ENCODE data around the gene LRCH4. TPM values are rescaled to one million over a fixed set of nuclear protein-coding genes. Genes with fewer than 3 reads are reported as not detected.

LRCH4 gene, protein sequence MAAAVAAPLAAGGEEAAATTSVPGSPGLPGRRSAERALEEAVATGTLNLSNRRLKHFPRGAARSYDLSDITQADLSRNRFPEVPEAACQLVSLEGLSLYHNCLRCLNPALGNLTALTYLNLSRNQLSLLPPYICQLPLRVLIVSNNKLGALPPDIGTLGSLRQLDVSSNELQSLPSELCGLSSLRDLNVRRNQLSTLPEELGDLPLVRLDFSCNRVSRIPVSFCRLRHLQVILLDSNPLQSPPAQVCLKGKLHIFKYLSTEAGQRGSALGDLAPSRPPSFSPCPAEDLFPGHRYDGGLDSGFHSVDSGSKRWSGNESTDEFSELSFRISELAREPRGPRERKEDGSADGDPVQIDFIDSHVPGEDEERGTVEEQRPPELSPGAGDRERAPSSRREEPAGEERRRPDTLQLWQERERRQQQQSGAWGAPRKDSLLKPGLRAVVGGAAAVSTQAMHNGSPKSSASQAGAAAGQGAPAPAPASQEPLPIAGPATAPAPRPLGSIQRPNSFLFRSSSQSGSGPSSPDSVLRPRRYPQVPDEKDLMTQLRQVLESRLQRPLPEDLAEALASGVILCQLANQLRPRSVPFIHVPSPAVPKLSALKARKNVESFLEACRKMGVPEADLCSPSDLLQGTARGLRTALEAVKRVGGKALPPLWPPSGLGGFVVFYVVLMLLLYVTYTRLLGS
- 100 to 1,000 TPM in 1 of 3 donors, 10 to 100 TPM in 2; 78.9 to 125 (median 90.4) TPM for polyA plus RNA-seq

DNA sequence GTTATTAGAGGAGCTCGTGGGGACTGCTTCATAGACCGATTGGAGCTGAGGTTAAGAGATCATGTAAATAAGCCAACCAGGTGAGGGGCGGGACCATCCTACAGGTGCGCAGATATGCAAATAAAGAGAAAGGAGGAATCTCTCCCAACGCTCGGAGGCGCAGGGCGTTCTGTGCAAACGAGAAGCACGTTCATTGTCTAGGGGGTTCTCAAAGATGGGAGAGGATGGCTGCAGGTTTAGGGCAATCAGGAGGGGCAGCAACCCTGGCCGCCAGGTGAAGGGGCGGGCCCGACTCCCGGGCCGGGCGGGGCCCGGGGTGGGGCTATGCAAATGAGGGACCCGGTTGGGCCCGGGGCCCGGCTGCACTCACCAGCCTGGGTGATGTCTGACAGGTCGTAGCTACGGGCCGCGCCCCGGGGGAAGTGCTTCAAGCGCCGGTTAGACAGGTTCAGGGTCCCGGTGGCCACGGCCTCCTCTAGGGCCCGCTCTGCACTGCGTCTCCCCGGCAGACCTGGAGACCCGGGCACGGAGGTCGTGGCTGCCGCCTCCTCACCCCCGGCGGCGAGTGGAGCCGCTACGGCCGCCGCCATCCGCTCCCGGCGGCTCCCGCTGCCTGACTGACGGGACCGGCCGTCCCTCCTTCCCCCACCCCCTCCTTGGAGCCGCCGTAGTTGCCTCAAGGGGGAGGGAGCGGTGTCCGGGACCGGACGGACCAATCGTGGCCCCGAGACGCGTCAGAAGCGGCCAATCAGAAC lies at the start of gene LRCH4:
TSS of gene LRCH4 (minus strand) at position 619 of the 755 bp plus-strand sequence. CDS start at position 590, 29 bp downstream.
- H3K27ac Mint-ChIP-seq = peak within 1 kb of the TSS; percentile 91 to 98 (median 96)
- peaks cover 44 to 51% of the 10 kb centered on the region in 2 donors for H3K4me1 Mint-ChIP-seq
- DNase-seq = peak in 2 of 3 donors; percentile 62 to 69
- peak within 1 kb of the TSS; percentile 90 to 99 (median 98) for H3K4me3 Mint-ChIP-seq
- no peaks in the 10 kb centered on the region for H3K9me3 Mint-ChIP-seq
- H3K36me3 Mint-ChIP-seq = peaks cover 0 to 5% (median 0%) of the 10 kb centered on the region in 3 donors
- peaks cover 13 to 27% (median 16%) of the 10 kb centered on the region in 3 donors for H3K27me3 Mint-ChIP-seq (ENCODE audit: low read depth in 3 of 3)

DNA sequence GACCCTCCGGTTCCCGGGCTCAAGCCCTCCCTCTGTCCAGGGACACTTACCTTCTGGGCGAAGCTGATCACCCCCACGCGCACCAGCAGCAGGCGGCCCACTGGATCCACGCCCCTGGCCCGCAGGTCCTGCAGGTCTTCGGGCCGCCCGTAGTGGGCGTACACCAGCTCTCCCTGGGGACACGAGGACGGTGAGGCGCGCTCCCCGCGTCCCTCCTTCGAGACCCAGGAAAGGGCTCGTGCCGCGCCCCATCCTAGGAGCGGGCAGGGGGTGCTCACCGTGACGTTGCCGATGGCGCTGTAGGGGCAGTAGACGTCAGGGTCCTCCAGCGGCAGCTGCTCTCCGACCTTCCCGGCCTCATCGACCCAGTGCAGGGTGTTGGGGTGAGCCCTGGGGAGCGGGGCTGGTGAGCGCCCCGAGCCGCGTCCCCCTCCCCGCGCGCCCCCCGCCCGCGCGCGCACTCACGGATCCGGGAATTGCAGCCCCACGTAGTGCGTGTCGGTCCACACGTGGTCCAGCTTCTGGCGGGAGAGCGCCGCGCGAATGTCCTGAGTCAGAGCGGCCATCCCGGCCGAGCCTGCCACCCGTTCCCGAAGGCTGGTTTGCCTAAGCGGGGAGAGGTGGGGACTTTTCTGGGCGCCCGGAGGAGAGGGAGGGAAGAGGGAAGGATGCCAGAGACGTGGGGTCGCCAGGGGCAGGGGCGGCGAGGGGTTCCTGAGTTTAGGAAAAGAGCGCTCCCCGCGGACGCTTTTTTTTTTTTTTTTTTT lies 47.2 kb upstream of the LRCH4 start:
- H3K36me3 Mint-ChIP-seq = no peaks in the 10 kb centered on the region
- H3K4me1 Mint-ChIP-seq = peaks cover 11 to 15% of the 10 kb centered on the region in 2 donors
- H3K9me3 Mint-ChIP-seq = no peaks in the 10 kb centered on the region
- H3K27me3 Mint-ChIP-seq (ENCODE audit: low read depth in 3 of 3) = peaks cover 2 to 11% (median 7%) of the 10 kb centered on the region in 3 donors
- peak; percentile 43 to 63 (median 56) for DNase-seq
- peak overlapping the region; percentile 76 to 88 (median 86) for H3K4me3 Mint-ChIP-seq
- peak overlapping the region in 5 of 6 donors; percentile 71 to 88 (median 85) for H3K27ac Mint-ChIP-seq

DNA sequence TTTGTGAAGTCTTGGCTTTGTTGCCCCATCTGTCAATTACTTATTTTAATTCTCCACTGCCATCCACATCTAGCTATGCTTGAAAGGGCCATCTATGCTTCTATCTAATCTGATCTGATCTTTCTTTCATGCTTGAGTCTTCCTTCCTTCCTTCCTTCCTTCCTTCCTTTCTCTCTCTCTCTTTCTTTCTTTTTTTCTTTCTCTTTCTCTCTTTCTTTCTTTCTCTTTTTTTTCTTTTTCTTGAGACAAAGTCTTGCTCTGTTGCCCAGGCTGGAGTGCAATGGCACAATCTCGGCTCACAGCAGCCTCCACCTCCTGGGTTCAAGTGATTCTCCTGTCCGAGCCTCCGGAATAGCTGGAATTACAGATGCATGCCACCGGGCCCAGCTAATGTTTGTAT lies 44.1 kb upstream of the LRCH4 start:
- DNase-seq = no peak
- Mint-ChIP-seq H3K4me3 (peak overlapping the region in 1 of 5 donors; percentile 33), H3K9me3 (no peaks in the 10 kb centered on the region), H3K27ac (peak overlapping the region in 5 of 6 donors; percentile 8 to 70 (median 60)), H3K27me3 (ENCODE audit: low read depth in 3 of 3) (peaks cover 2 to 12% (median 7%) of the 10 kb centered on the region in 3 donors), H3K36me3 (no peaks in the 10 kb centered on the region), H3K4me1 (peaks cover 23 to 29% of the 10 kb centered on the region in 2 donors)

DNA sequence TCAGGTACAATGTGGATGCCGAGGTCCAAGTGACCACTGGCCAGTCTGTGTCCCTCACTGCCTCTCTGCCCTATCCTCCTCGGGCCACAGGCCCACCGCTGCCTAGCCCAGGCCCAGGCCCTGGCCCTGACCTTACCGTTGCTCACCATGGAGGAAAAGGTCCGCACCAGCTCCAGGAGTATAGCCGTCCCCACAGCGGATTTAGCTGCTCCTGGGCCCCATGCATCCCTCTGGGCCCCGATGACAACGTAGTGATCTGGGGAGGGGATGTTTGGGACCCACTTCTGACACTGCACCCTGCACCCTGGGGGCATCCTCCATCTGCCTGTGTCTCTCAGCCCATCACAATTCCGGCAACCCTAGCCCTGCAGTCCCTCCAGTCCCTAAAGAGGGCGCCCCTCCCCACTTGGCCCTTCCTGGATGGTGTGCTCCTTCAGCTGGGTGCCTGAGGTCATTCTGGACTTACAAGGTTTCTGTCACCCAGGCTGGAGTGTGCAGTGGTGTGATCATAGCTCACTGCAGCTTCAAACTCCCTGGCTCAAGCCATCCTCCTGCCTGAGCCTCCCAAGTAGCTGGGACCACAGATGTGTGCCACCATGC lies 43.3 kb upstream of the LRCH4 start:
- Mint-ChIP-seq H3K4me1 (peaks cover 22 to 26% of the 10 kb centered on the region in 2 donors), H3K36me3 (no peaks in the 10 kb centered on the region), H3K27me3 (ENCODE audit: low read depth in 3 of 3) (peaks cover 2 to 8% (median 7%) of the 10 kb centered on the region in 3 donors), H3K9me3 (no peaks in the 10 kb centered on the region), H3K4me3 (no peak overlapping the region), H3K27ac (peak overlapping the region in 4 of 6 donors; percentile 32 to 82 (median 66))
- DNase-seq = no peak

DNA sequence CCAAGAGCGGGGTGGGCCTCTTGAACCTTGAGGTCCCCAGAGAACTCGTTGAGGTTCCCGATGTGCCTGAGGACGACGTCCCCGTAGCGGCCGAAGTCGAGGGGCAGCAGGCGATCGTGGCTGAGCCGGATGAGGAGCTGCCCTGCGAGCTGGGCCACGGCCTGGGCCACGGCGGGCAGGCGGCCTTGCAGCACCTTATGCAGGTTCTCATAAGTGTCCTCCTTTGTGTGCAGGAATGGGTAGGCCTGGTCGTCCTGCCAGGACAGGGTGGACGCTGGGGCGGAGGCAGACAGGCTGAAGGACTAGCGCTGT lies 41.3 kb upstream of the LRCH4 start:
- no peak for DNase-seq
- Mint-ChIP-seq H3K27me3 (ENCODE audit: low read depth in 3 of 3) (peaks cover 0 to 5% (median 1%) of the 10 kb centered on the region in 3 donors), H3K27ac (peak overlapping the region in 5 of 6 donors; percentile 17 to 66 (median 40)), H3K4me1 (peaks cover 16 to 17% of the 10 kb centered on the region in 2 donors), H3K4me3 (peak overlapping the region in 2 of 5 donors; percentile 18 to 54), H3K9me3 (no peaks in the 10 kb centered on the region), H3K36me3 (peaks cover 0 to 3% (median 0%) of the 10 kb centered on the region in 3 donors)

DNA sequence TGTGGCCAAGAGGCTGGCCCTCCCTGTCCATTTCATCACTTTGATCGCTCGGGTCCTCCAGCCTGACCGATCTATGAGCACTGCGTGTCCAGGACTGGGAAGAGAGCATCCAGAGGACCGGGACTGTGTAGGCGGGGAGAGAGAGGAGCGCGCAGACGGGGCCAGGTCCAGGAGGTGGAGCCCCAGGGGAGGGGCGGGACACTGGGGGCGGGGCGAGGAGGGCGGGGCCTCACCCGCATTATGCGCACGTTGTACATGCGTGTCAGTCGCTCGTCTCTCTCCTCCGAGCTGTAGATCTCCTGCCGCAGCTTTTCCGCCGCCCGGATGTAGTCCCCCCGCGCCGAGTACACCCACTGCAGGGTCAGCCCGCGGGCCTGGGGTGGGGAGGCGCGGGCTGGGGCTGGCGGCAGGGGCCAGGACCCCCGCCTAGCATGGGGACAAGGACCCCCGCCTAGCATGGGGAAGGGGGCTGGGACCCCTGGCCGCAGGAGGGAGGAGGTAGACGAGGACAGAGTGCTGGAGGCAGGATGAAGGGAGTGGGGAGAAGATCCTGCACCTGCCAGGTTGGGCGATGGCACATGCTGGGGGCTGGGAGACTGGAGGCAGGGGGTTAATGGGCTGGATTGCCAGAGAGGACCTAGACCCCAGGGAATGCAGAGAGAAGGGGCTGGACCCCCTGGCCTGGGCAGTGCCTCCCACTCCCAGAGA lies 40.8 kb upstream of the LRCH4 start:
- H3K4me3 Mint-ChIP-seq = peak overlapping the region; percentile 55 to 86 (median 74)
- H3K27me3 Mint-ChIP-seq (ENCODE audit: low read depth in 3 of 3) = peaks cover 0 to 7% (median 0%) of the 10 kb centered on the region in 3 donors
- H3K9me3 Mint-ChIP-seq = no peaks in the 10 kb centered on the region
- H3K27ac Mint-ChIP-seq = peak overlapping the region; percentile 55 to 87 (median 72)
- H3K36me3 Mint-ChIP-seq = peaks cover 0 to 5% (median 2%) of the 10 kb centered on the region in 3 donors
- H3K4me1 Mint-ChIP-seq = peaks cover 16% of the 10 kb centered on the region in 2 donors
- peak; percentile 76 to 84 (median 83) for DNase-seq

DNA sequence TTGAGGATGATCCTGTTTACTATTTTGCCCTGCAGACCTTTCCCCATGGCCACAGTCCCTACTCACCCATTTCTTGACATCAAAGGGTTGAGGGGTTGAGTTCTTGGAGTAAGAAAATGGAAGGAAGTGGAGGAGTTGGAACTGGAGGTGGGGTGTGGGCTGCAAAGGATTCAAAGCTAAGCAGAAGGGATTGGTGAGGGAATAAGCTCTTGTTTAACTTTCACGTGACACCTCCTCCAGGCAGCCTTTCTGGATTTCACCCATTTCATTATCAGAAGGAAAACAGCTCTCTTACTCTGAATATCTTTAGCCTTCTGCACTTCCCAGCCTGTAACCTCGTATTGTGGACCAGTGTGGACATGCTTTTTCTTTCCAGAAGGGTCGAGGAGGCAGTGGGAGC lies 40.1 kb upstream of the LRCH4 start:
- Mint-ChIP-seq H3K27ac (peak overlapping the region in 5 of 6 donors; percentile 11 to 78 (median 61)), H3K4me1 (peaks cover 16% of the 10 kb centered on the region in 2 donors), H3K27me3 (ENCODE audit: low read depth in 3 of 3) (peaks cover 0 to 7% (median 0%) of the 10 kb centered on the region in 3 donors), H3K4me3 (peak overlapping the region; percentile 55 to 86 (median 74)), H3K36me3 (peaks cover 0 to 8% (median 3%) of the 10 kb centered on the region in 3 donors), H3K9me3 (no peaks in the 10 kb centered on the region)
- DNase-seq = no peak

DNA sequence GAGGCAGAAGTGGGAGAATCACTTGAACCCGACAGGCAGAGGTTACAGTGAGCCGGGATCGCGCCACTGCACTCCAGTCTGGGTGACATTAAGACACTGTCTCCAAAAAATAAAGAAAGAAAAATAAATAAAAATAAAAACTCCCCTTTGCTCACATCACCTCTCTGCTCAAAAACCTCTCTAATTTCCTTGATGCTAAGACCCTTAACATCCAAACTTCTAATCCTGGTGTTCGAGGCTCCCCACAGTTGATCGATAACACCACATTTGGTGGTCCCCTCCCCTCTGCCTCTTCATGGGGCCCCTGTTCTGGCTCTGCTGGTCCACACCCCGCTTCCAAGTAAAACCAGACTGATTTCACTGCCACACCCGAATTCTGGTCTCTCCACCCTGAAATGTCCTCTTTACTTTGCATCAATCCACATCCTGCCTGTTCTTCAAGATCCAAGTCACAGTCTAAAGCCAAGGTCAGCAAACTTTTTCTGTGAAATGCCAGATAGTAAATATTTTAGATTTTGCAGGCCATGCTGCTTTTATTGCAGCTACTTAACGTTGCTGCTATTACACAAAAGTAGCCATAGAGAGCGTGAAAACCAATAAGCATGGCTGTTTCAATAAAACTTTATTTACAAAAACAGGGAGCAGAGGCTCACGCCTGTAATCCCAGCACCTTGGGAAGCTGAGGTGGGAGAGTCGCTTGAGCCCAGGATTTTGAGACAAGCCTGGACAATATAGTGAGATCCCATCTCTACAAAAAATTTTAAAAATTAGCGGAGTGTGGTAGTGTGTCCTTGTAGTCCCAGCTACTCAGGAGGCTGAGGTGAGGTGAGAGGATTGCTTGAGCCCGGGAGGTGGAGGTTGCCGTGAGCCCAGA lies 38.3 kb upstream of the LRCH4 start:
- Mint-ChIP-seq H3K27ac (peak overlapping the region in 1 of 6 donors; percentile 59), H3K4me3 (peak overlapping the region in 1 of 5 donors; percentile 0), H3K36me3 (peaks cover 3 to 8% (median 4%) of the 10 kb centered on the region in 3 donors), H3K9me3 (no peaks in the 10 kb centered on the region), H3K27me3 (ENCODE audit: low read depth in 3 of 3) (peaks cover 0 to 10% (median 0%) of the 10 kb centered on the region in 3 donors), H3K4me1 (peaks cover 12 to 16% of the 10 kb centered on the region in 2 donors)
- DNase-seq = no peak

DNA sequence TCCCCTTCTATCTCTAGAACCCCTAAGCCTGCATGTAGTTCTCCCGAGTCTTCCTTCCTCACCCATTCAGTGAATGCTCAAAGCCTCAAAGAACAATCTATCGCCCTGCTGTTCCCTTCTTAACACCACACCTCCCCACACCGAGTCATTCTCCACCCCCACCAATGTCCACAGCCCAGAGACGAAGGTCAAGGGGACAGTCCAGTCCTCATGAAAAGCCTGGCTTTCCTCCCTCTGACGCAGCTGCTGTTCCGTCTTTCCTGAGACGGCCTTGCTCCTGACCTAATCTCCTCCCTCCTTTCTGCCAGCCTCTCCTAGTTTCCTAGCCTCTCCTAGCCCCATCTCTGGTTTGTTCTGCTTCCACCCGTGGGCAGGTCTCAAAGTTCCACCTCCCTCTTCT lies 35.6 kb upstream of the LRCH4 start:
- no peak overlapping the region for H3K4me3 Mint-ChIP-seq
- DNase-seq = no peak
- H3K9me3 Mint-ChIP-seq = no peaks in the 10 kb centered on the region
- peaks cover 3 to 8% (median 4%) of the 10 kb centered on the region in 3 donors for H3K36me3 Mint-ChIP-seq
- peaks cover 12 to 14% of the 10 kb centered on the region in 2 donors for H3K4me1 Mint-ChIP-seq
- peaks cover 0 to 5% (median 0%) of the 10 kb centered on the region in 3 donors for H3K27me3 Mint-ChIP-seq (ENCODE audit: low read depth in 3 of 3)
- no peak overlapping the region for H3K27ac Mint-ChIP-seq

DNA sequence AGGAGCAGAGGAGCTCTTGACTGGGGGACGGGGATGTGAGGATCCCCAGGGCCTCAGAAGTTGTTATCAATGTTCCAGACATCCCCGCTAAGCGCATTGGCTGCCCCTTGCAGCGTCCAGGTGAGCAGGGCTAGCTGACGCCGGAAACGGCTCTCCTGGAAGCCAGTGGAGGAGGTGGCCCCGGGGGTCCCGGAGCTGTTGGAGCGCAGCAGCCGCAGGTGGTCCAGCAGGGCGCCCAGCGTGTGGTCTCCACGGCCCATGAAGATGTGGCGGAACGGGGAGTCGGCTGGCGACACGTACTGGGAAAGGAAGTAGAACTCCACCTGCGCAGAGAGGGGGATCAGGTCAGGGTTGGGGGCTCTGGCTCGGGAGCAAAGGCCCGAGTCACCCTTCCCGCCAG lies 34.9 kb upstream of the LRCH4 start:
- Mint-ChIP-seq H3K27ac (peak overlapping the region in 1 of 6 donors; percentile 75), H3K4me1 (peaks cover 4 to 6% of the 10 kb centered on the region in 2 donors), H3K27me3 (ENCODE audit: low read depth in 3 of 3) (peaks cover 0 to 5% (median 0%) of the 10 kb centered on the region in 3 donors), H3K9me3 (no peaks in the 10 kb centered on the region), H3K36me3 (peaks cover 3 to 8% (median 4%) of the 10 kb centered on the region in 3 donors), H3K4me3 (no peak overlapping the region)
- DNase-seq = no peak

DNA sequence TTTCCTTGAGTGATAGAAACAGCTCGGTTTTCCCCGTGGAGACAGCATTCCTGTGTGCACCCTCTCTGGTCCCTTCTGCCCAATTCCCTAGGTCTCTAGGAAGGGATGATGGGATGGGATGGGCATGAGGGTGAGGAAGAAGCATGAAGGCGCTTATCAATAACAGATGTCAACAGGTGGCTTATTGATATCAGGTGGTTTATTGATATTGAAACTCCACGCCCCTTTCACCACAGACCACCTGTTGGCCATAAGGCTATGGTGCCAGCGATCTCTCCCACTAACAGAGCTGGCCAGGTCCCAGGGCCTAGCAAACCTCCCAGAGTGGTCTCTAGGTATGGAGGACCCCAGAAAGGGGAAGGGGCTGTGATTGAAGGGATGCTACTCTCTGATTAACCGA lies 34.3 kb upstream of the LRCH4 start:
- H3K9me3 Mint-ChIP-seq = no peaks in the 10 kb centered on the region
- H3K27ac Mint-ChIP-seq = no peak overlapping the region
- H3K4me3 Mint-ChIP-seq = no peak overlapping the region
- H3K36me3 Mint-ChIP-seq = peaks cover 3 to 8% (median 4%) of the 10 kb centered on the region in 3 donors
- H3K27me3 Mint-ChIP-seq (ENCODE audit: low read depth in 3 of 3) = peaks cover 0 to 5% (median 0%) of the 10 kb centered on the region in 3 donors
- no peak for DNase-seq
- peaks cover 0 to 2% of the 10 kb centered on the region in 2 donors for H3K4me1 Mint-ChIP-seq
